Activated T-cell treated with anti-CD3 and anti-CD28 coated beads, Interleukin-2, amount 50 U/mL, for 72 hours (primary cell): ENCODE results near the gene PLXNB2. TPM values are rescaled to one million over a fixed set of nuclear protein-coding genes. Genes with fewer than 3 reads are reported as not detected.

Source experiments
- ATAC-seq, 2 donors: fragments of 150-1000 bp; cut with Tn5 transposase; replicated peaks in 1 of 2; 2 replicates each; pipeline ENCODE4 v1.10.0; 2021; ENCODE audit warnings: moderate library complexity in 2 of 2, mild to moderate bottlenecking in 1 of 2
- DNase-seq, 2 donors: peaks; one replicate each; pipeline ENCODE4 v3.0.0; 2021 to 2022; ENCODE audit warnings: mixed read lengths in 1 of 2
- H3K27ac Mint-ChIP-seq: one replicate; pipeline ENCODE4 v1.8.0; 2022; ENCODE audit warnings: mild to moderate bottlenecking, moderate library complexity, mixed read lengths
- H3K27me3 Mint-ChIP-seq: one replicate; pipeline ENCODE4 v1.8.0; 2022; ENCODE audit warnings: low read depth, mixed read lengths
- H3K36me3 Mint-ChIP-seq, 2 donors: one replicate each; pipeline ENCODE4 v1.8.0; 2022; ENCODE audit warnings: mixed read lengths in 2 of 2, mild to moderate bottlenecking in 1 of 2; ENCODE audit not compliant: insufficient read depth in 2 of 2
- H3K4me1 Mint-ChIP-seq: one replicate; pipeline ENCODE4 v1.8.0; 2022; ENCODE audit warnings: low read depth, mixed read lengths
- H3K4me3 Mint-ChIP-seq, 2 donors: one replicate each; pipeline ENCODE4 v1.8.0; 2022; ENCODE audit warnings: mild to moderate bottlenecking in 2 of 2, mixed read lengths in 2 of 2, moderate library complexity in 2 of 2
- H3K9me3 Mint-ChIP-seq, 2 donors: one replicate each; pipeline ENCODE4 v1.8.0; 2022; ENCODE audit warnings: mixed read lengths in 2 of 2
- total RNA-seq, 2 donors: library from RNA; stranded (reverse); gene quantifications; one replicate each; pipeline ENCODE4 v1.2.3, GENCODE V29; 2022

Gene PLXNB2
- 10 to 100 TPM; 30.2 to 34.0 TPM for total RNA-seq

GRCh38 chr22:50306753-50307749, at the start of gene PLXNB2:
Gene PLXNB2 (minus strand): TSS chr22:50307646. CDS start chr22:50290584, 17,062 bp downstream.
- Mint-ChIP-seq H3K9me3 (no peaks in the 10 kb centered on the region), H3K27ac (no peak within 1 kb of the TSS), H3K4me1 (peaks cover 7% of the 10 kb centered on the region), H3K27me3 (peaks cover 6% of the 10 kb centered on the region), H3K4me3 (peak within 1 kb of the TSS; percentile 48 to 75), H3K36me3 (no peaks in the 10 kb centered on the region)
- peak; percentile 57 to 68 for ATAC-seq
- DNase-seq: peak; percentile 39 to 55

GRCh38 chr22:50357222-50357621, 49.8 kb upstream of the PLXNB2 start:
- DNase-seq (no peak), ATAC-seq (no peak)
- Mint-ChIP-seq H3K9me3 (no peaks in the 10 kb centered on the region), H3K27ac (peak overlapping the region; percentile 1), H3K27me3 (no peaks in the 10 kb centered on the region), H3K36me3 (peaks cover 4 to 17% of the 10 kb centered on the region in 2 donors), H3K4me1 (peaks cover 47% of the 10 kb centered on the region), H3K4me3 (no peak overlapping the region)

- no peak for ATAC-seq
Measured at GRCh38 chr22:50356186-50356585, 48.7 kb upstream of the PLXNB2 start.

GRCh38 chr22:50348058-50348457, 40.6 kb upstream of the PLXNB2 start:
- ATAC-seq (no peak), DNase-seq (no peak)
- no peaks in the 10 kb centered on the region for H3K27me3 Mint-ChIP-seq
- H3K9me3 Mint-ChIP-seq: no peaks in the 10 kb centered on the region
- H3K4me3 Mint-ChIP-seq: no peak overlapping the region
- H3K4me1 Mint-ChIP-seq: no peaks in the 10 kb centered on the region
- no peaks in the 10 kb centered on the region for H3K36me3 Mint-ChIP-seq
- H3K27ac Mint-ChIP-seq: no peak overlapping the region

More at GRCh38 chr22:50356186-50356585, 48.7 kb upstream of the PLXNB2 start:
- H3K4me1 Mint-ChIP-seq: peaks cover 37% of the 10 kb centered on the region
- H3K36me3 Mint-ChIP-seq: peaks cover 4 to 16% of the 10 kb centered on the region in 2 donors
- H3K27me3 Mint-ChIP-seq: no peaks in the 10 kb centered on the region
- DNase-seq: no peak
- H3K9me3 Mint-ChIP-seq: no peaks in the 10 kb centered on the region
- H3K27ac Mint-ChIP-seq: no peak overlapping the region
- no peak overlapping the region for H3K4me3 Mint-ChIP-seq

- Mint-ChIP-seq H3K9me3 (no peaks in the 10 kb centered on the region), H3K27me3 (no peaks in the 10 kb centered on the region), H3K4me1 (peaks cover 5% of the 10 kb centered on the region), H3K36me3 (no peaks in the 10 kb centered on the region), H3K4me3 (no peak overlapping the region), H3K27ac (no peak overlapping the region)
- ATAC-seq (no peak), DNase-seq (no peak)
Measured at GRCh38 chr22:50347157-50347556, 39.7 kb upstream of the PLXNB2 start.

- ATAC-seq: no peak
Measured at GRCh38 chr22:50346470-50346869, 39.0 kb upstream of the PLXNB2 start.

GRCh38 chr22:50343541-50343935, 36.1 kb upstream of the PLXNB2 start:
- H3K4me3 Mint-ChIP-seq: peak overlapping the region; percentile 38 to 75
- no peaks in the 10 kb centered on the region for H3K36me3 Mint-ChIP-seq
- peaks cover 17% of the 10 kb centered on the region for H3K4me1 Mint-ChIP-seq
- H3K27ac Mint-ChIP-seq: no peak overlapping the region
- ATAC-seq (no peak), DNase-seq (no peak)
- H3K27me3 Mint-ChIP-seq: no peaks in the 10 kb centered on the region
- H3K9me3 Mint-ChIP-seq: no peaks in the 10 kb centered on the region

More at GRCh38 chr22:50346470-50346869, 39.0 kb upstream of the PLXNB2 start:
- Mint-ChIP-seq H3K36me3 (no peaks in the 10 kb centered on the region), H3K9me3 (no peaks in the 10 kb centered on the region), H3K27ac (no peak overlapping the region), H3K4me1 (peaks cover 12% of the 10 kb centered on the region), H3K4me3 (peak overlapping the region in 1 of 2 donors; percentile 46), H3K27me3 (no peaks in the 10 kb centered on the region)
- no peak for DNase-seq

- H3K27me3 Mint-ChIP-seq: no peaks in the 10 kb centered on the region
- H3K27ac Mint-ChIP-seq: peak within 1 kb of the TSS; percentile 62
- DNase-seq (peak; percentile 89 to 95), ATAC-seq (peak; percentile 83)
- H3K36me3 Mint-ChIP-seq: no peaks in the 10 kb centered on the region
- peak within 1 kb of the TSS; percentile 74 to 86 for H3K4me3 Mint-ChIP-seq
- peaks cover 17% of the 10 kb centered on the region for H3K4me1 Mint-ChIP-seq
- H3K9me3 Mint-ChIP-seq: no peaks in the 10 kb centered on the region
Measured at GRCh38 chr22:50342651-50343540, 35.5 kb upstream of the PLXNB2 start, which contains the start of gene PPP6R2. Gene PPP6R2 (plus strand): TSS chr22:50343327. CDS start chr22:50393909, 50,582 bp downstream.

GRCh38 chr22:50341977-50342650, 34.7 kb upstream of the PLXNB2 start:
- H3K4me3 Mint-ChIP-seq: peak overlapping the region; percentile 74 to 86
- H3K36me3 Mint-ChIP-seq: no peaks in the 10 kb centered on the region
- peak overlapping the region; percentile 62 for H3K27ac Mint-ChIP-seq
- DNase-seq: peak; percentile 92 to 94
- peaks cover 17% of the 10 kb centered on the region for H3K4me1 Mint-ChIP-seq
- peak; percentile 60 to 72 for ATAC-seq
- H3K27me3 Mint-ChIP-seq: no peaks in the 10 kb centered on the region
- H3K9me3 Mint-ChIP-seq: no peaks in the 10 kb centered on the region

GRCh38 chr22:50339945-50340879, 32.8 kb upstream of the PLXNB2 start:
- peak in 1 of 2 donors; percentile 51 for DNase-seq
- Mint-ChIP-seq H3K4me3 (no peak overlapping the region), H3K9me3 (no peaks in the 10 kb centered on the region), H3K4me1 (peaks cover 17% of the 10 kb centered on the region), H3K36me3 (no peaks in the 10 kb centered on the region), H3K27me3 (no peaks in the 10 kb centered on the region), H3K27ac (no peak overlapping the region)
- peak in 1 of 2 donors; percentile 12 for ATAC-seq

GRCh38 chr22:50338860-50339462, 31.5 kb upstream of the PLXNB2 start:
- Mint-ChIP-seq H3K4me3 (no peak overlapping the region), H3K36me3 (no peaks in the 10 kb centered on the region), H3K27me3 (no peaks in the 10 kb centered on the region), H3K9me3 (no peaks in the 10 kb centered on the region), H3K4me1 (peaks cover 17% of the 10 kb centered on the region), H3K27ac (no peak overlapping the region)
- DNase-seq: no peak
- no peak for ATAC-seq
